ENCODE results near the gene SOX6.

GRCh38 chr11:16058671-16059070 lies 297.7 kb downstream of the SOX6 start:
- TF ChIP-seq, protein P1, sequence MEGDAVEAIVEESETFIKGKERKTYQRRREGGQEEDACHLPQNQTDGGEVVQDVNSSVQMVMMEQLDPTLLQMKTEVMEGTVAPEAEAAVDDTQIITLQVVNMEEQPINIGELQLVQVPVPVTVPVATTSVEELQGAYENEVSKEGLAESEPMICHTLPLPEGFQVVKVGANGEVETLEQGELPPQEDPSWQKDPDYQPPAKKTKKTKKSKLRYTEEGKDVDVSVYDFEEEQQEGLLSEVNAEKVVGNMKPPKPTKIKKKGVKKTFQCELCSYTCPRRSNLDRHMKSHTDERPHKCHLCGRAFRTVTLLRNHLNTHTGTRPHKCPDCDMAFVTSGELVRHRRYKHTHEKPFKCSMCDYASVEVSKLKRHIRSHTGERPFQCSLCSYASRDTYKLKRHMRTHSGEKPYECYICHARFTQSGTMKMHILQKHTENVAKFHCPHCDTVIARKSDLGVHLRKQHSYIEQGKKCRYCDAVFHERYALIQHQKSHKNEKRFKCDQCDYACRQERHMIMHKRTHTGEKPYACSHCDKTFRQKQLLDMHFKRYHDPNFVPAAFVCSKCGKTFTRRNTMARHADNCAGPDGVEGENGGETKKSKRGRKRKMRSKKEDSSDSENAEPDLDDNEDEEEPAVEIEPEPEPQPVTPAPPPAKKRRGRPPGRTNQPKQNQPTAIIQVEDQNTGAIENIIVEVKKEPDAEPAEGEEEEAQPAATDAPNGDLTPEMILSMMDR (IDR thresholded peaks at IDR 0.05; ENCODE audit: low read depth, low read length), result no peak
- no peak for TF ChIP-seq EZH2phosphoT487 (IDR thresholded peaks at IDR 0.05; ENCODE audit: low read depth)
